AG09309 (cell line): Measurements from ENCODE around the gene CALHM6.
"Not testable (repeated sequence)": the region's sequence is repeated elsewhere in the genome, so short reads cannot be mapped to it uniquely, and the experiment has no call there.

ENCODE experiments used
- DNase-seq: peaks from one replicate; pipeline ENCODE4 v3.0.0-alpha.2; 2010; ENCODE audit warnings: low read depth
- H3K4me3 ChIP-seq: 2 replicates; pipeline ENCODE4 v1.5.1; 2011; ENCODE audit warnings: mild to moderate bottlenecking, low read depth, low read length, moderate library complexity; ENCODE audit not compliant: control insufficient read depth
- CTCF ChIP-seq: IDR thresholded peaks from 2 replicates; pipeline ENCODE4 v1.5.1; 2011; ENCODE audit warnings: mild to moderate bottlenecking, low read depth, low read length, inconsistent platforms; ENCODE audit not compliant: insufficient read depth, control insufficient read depth; ENCODE audit errors: missing control alignments

The CALHM6 gene

GRCh38 chr6:116483616-116484015 lies 22.4 kb downstream of the CALHM6 start:
- no peak for TF ChIP-seq CTCF
- no peak for DNase-seq
- H3K4me3 ChIP-seq: no peak overlapping the region

- H3K4me3 ChIP-seq: no peak overlapping the region
- no peak for DNase-seq
- no peak for TF ChIP-seq CTCF
These were observed 24.5 kb downstream of the CALHM6 start for GRCh38 chr6:116485559-116486184.

DNA sequence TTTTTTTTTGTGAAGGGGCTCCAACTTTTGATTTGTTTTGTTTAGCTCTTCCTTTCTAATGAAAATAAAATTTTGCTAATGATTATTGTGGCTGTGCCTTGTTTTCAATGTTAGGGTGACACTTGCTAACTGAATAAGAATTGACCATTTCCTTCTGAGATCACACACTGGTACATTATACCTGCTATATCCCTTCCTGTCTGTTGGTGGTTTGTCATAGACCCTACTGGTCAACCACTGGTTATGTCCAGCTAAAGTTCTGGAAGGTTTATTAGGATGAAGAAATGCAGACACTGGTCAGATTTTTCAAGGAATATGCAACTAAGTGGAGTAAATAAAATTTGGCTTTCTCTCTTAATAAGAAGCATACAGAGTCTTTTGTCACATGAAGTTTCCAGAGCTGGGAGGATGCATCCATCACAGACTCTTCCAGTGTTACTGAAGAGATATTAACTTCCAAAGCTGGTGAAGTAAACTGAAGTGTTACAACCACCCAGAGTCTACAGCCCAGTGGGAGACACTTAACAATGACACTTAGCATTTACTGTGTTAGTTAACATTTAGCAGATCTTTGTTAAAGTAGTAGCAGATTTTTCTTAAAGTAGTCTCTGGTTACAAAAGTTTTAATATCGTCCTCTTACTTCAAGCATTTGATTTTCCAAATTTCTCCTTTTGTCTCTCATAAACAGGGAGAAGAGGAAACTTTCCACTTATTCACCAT lies 30.6 kb downstream of the CALHM6 start:
- DNase-seq: no peak
- H3K4me3 ChIP-seq: no peak overlapping the region
- TF ChIP-seq CTCF: no peak

DNA sequence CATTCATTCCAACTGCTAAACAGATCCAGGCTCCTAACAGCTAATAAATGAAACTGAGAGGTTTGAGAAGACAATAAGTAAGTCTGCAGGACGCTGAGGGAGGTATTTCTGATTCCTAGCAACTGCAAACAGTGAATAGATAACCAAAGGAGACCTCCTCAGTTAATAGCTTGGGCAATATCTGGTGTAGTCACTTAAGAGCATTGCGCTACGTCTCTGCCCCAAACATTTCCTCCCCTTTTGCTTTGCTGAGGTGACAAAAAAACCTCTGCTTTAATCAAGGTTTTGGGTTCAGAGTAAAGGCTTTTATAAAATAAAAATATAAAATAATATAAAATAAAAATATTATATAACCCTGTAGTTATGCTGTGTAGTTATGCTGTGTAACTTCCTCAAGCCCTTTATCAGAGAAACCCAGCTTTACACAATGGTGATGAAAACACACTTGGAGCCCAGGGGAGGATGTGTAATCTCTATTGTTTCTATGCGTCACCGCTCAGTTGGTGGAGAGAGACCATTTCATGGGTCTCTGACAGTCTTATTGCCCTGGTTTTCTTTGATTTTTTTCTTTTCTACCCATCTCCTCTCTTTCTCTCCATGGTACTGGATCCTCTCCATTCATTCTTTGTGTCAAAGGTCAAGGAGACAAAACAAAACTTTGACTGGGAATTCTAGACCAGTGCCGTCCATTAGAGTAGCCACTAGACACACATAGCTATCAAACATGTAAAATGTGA lies 31.3 kb downstream of the CALHM6 start:
- no peak for DNase-seq
- no peak for TF ChIP-seq CTCF
- no peak overlapping the region for H3K4me3 ChIP-seq

GRCh38 chr6:116495161-116495560 lies 34.0 kb downstream of the CALHM6 start:
- H3K4me3 ChIP-seq, DNase-seq: not testable (repeated sequence)

- H3K4me3 ChIP-seq: no peak overlapping the region
- no peak for TF ChIP-seq CTCF
- DNase-seq: no peak
These were observed 36.0 kb downstream of the CALHM6 start for GRCh38 chr6:116497113-116497676.

GRCh38 chr6:116500969-116501433 lies 39.8 kb downstream of the CALHM6 start:
- H3K4me3 ChIP-seq: no peak overlapping the region
- no peak for TF ChIP-seq CTCF
- DNase-seq: no peak
